Ovary (tissue), 9 donors: ENCODE results near the gene HES5. TPM values are rescaled to one million over a fixed set of nuclear protein-coding genes. Genes with fewer than 3 reads are reported as not detected.

Experiments
- DNase-seq, 5 donors: peaks; one replicate each; pipeline ENCODE4 v3.0.0-alpha.2; 2019 to 2020
- H3K27ac ChIP-seq, 2 donors: fragments of 200-600 bp; one replicate each; pipeline versions ENCODE4 v1.5.1 to v1.8.0; 2019 to 2022
- H3K27me3 ChIP-seq: fragments of 200-600 bp; one replicate; pipeline ENCODE4 v1.8.0; 2022
- H3K36me3 ChIP-seq: fragments of 200-600 bp; sonication (generic); one replicate; pipeline ENCODE4 v1.5.1; 2019
- H3K4me1 ChIP-seq: one replicate; pipeline ENCODE4 v1.8.1; 2013; ENCODE audit warnings: mild to moderate bottlenecking, moderate library complexity; ENCODE audit not compliant: insufficient read depth
- H3K4me3 ChIP-seq: fragments of 200-600 bp; sonication (generic); one replicate; pipeline ENCODE4 v1.5.1; 2017
- H3K9me3 ChIP-seq, 2 donors: fragments of 200-600 bp in 1 of 2; sonication (generic) in 1 of 2; one replicate each; pipeline versions ENCODE4 v1.5.1 to v1.8.1; 2013 to 2019; ENCODE audit warnings: mild to moderate bottlenecking in 1 of 2, moderate library complexity in 1 of 2
- EP300 ChIP-seq: sonication (generic); formaldehyde crosslinking; IDR thresholded peaks from one replicate; pipeline ENCODE4 v1.6.1; 2017; ENCODE audit warnings: antibody characterized with exemption
- POLR2A ChIP-seq: fragments of 450-650 bp; IDR thresholded peaks from one replicate; pipeline ENCODE4 v1.6.1; 2017; ENCODE audit warnings: antibody characterized with exemption, mild to moderate bottlenecking, moderate library complexity
- WGBS, 3 donors: extraction: QIAGEN DNeasy Blood & Tissue Kit in 1 of 3; methylation state at CpG; one replicate each; pipeline versions ENCODE4 v1.1.5 to v1.1.7; 2013 to 2017; 5-methylcytosine and 5-hydroxymethylcytosine counted together
- intact Hi-C, 4 donors: fragments of 100-400 bp; cut with DNase I; formaldehyde crosslinking; loops; one replicate each; pipeline versions ENCODE4 v1.11.0 to v1.15.1; 2022 to 2023
- polyA plus RNA-seq, 2 donors: library from polyadenylated mRNA; stranded (reverse); fragments of 200-250 nt in 1 of 2; fragments of 350-450 nt in 1 of 2; fragmentation: Illumina TruSeq in 1 of 2; extraction: RNeasy Lipid Tissue Mini Kit (QIAGEN cat#74804) in 1 of 2; gene quantifications; one replicate each; pipeline ENCODE4 v1.2.3, GENCODE V29; 2013 to 2014
- total RNA-seq, 7 donors: library from RNA; depleted of rRNA in 2 of 7; stranded (reverse); fragments of >200 nt in 2 of 7; fragmentation: NEBNext Ultra II Directional in 3 of 7; extraction: Animal tissue kit (Norgen Biotek cat#: 25700) in 3 of 7; gene quantifications; one replicate each; pipeline versions ENCODE4 v1.1.0 to v1.2.4, GENCODE V29; 2016 to 2023
- TF ChIP-seq, protein P1 (sequence below), 3 donors: fragments of 450-650 bp in 2 of 3; fragments of 200-600 bp in 1 of 3; IDR thresholded peaks; one replicate each; pipeline versions ENCODE4 v1.5.1 to v1.8.0; 2016 to 2022; ENCODE audit warnings: antibody characterized with exemption in 3 of 3, mild to moderate bottlenecking in 1 of 3
- donor health status: DM: no; HTN: no; CAD: no; lungs with moderate emphysema.
- donor health status: DM: no; HTN: no; CAD: no.
- donor health status: Bipolar disorder and iron deficiency.
- donor health status: DM: yes; HTN: yes; CAD: no.
- donor health status: DM: no; HTN: no; CAD: no.
- donor health status: DM: yes; HTN: yes; CAD: no.

Gene HES5
- total and polyA plus RNA-seq, 9 donors = 0.13 to 0.53 (median 0.31) TPM; not detected in 4

DNA sequence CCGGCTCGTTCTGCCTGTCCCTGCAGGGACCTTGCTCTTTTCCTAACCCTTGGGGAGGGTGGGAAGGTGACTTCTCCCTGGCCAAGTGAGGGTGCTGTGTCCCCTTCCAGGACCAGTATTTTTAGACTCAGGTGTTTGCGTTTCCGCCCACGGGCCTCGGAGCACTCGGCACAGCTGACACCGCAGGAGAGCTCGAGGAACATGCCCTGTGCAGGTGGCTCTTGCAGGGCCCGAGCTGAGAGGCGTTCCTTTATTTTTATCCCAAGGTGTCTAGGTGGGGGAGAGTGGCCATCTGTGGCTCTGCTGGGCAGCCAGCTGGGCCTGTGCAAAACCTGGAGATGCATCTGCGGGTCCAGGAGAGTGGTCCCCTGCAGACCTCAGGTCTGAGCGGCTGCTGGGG lies 38.0 kb downstream of the HES5 start:
- Histone ChIP-seq H3K36me3 (no peaks in the 10 kb centered on the region), H3K27ac (no peak overlapping the region), H3K4me1 (no peaks in the 10 kb centered on the region), H3K27me3 (no peaks in the 10 kb centered on the region), H3K4me3 (no peak overlapping the region), H3K9me3 (peaks cover 0 to 3% of the 10 kb centered on the region in 2 donors)
- intact Hi-C loops = no loop called here
- TF ChIP-seq POLR2A = no peak
- TF ChIP-seq EP300 = no peak
- TF ChIP-seq, protein P1, sequence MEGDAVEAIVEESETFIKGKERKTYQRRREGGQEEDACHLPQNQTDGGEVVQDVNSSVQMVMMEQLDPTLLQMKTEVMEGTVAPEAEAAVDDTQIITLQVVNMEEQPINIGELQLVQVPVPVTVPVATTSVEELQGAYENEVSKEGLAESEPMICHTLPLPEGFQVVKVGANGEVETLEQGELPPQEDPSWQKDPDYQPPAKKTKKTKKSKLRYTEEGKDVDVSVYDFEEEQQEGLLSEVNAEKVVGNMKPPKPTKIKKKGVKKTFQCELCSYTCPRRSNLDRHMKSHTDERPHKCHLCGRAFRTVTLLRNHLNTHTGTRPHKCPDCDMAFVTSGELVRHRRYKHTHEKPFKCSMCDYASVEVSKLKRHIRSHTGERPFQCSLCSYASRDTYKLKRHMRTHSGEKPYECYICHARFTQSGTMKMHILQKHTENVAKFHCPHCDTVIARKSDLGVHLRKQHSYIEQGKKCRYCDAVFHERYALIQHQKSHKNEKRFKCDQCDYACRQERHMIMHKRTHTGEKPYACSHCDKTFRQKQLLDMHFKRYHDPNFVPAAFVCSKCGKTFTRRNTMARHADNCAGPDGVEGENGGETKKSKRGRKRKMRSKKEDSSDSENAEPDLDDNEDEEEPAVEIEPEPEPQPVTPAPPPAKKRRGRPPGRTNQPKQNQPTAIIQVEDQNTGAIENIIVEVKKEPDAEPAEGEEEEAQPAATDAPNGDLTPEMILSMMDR (IDR thresholded peaks at IDR 0.05) = no peak
- 55 to 64% (median 60%) methylated on average over 13 of the region's 13 CpGs for WGBS, 3 donors
- DNase-seq = no peak

DNA sequence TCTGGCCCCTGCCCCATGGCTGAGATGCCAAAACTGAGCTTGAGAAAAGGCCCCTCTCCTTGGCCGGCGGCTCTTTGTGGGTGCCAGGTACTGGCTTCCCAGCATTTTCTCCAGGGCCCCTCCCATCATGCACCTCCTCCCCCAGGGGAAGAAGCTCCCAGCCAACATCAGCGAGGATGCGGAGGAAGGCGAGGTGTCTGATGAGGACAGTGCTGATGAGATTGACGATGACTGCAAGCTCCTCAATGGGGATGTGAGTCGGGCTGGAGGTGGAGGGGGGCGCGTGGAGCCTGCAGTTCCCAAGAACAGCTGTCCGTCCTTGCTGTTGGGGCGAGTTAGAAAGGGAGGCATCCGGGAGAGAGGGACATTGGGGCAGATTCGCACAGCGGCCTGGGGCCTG lies 40.4 kb downstream of the HES5 start:
- H3K36me3 ChIP-seq = no peaks in the 10 kb centered on the region
- H3K4me3 ChIP-seq = no peak overlapping the region
- H3K9me3 ChIP-seq = peaks cover 0 to 3% of the 10 kb centered on the region in 2 donors
- H3K27ac ChIP-seq = no peak overlapping the region
- TF ChIP-seq POLR2A (no peak), EP300 (no peak)
- TF ChIP-seq, protein P1 (IDR thresholded peaks at IDR 0.05) = no peak
- intact Hi-C loops = no loop called here
- no peaks in the 10 kb centered on the region for H3K27me3 ChIP-seq
- no peaks in the 10 kb centered on the region for H3K4me1 ChIP-seq
- no peak for DNase-seq
- 82 to 92% (median 82%) methylated on average over 14 of the region's 14 CpGs for WGBS, 3 donors

DNA sequence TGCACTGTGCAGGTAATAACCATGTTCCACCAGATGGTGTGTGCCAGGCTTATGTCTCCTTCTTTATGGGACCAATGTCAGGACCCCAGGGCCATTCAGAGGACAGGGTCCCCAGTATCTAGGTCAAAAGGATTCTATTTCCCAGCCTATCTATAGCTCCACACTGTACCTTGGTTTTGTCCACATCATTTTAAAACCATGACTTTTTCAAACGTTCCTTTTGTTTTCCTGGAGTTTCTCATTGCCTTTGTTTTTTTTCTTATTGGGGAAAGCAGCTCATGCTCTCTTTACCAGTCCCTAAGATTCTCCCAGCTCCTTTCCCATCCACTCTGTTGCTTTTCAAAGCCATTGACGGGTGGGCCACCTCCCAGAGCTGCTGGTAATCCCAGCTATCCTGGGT lies 41.4 kb downstream of the HES5 start:
- intact Hi-C loops = no loop called here
- no peaks in the 10 kb centered on the region for H3K36me3 ChIP-seq
- no peaks in the 10 kb centered on the region for H3K4me1 ChIP-seq
- H3K27ac ChIP-seq = no peak overlapping the region
- DNase-seq = no peak
- H3K4me3 ChIP-seq = no peak overlapping the region
- 77 to 88% (median 78%) methylated on average over 2 of the region's 2 CpGs for WGBS, 3 donors
- no peaks in the 10 kb centered on the region for H3K27me3 ChIP-seq
- TF ChIP-seq EP300 (no peak), POLR2A (no peak)
- TF ChIP-seq, protein P1 (IDR thresholded peaks at IDR 0.05) = no peak
- peaks cover 0 to 3% of the 10 kb centered on the region in 2 donors for H3K9me3 ChIP-seq

DNA sequence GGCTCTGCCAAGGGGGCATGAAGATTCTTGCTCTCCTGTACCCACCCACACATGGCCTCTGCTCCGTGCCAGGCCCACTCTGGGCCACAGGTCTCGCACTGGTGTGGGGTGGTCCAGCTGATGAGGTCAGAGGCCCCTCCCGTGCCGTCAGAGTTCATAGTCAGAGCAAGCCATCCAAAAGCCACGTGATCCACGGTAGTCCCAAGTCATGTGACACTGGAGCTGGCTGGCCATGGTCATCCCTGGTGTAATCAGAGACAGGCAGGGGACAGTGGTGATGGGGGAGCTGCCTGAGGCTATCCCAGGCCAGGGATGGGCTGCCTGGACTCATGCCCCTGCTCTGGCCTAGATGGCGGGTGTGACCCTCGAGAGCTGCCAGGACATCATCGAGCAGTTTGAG lies 43.5 kb downstream of the HES5 start:
- no peak for TF ChIP-seq POLR2A
- TF ChIP-seq, protein P1 (IDR thresholded peaks at IDR 0.05) = no peak
- TF ChIP-seq EP300 = no peak
- DNase-seq = no peak
- Histone ChIP-seq H3K27ac (no peak overlapping the region), H3K4me1 (no peaks in the 10 kb centered on the region), H3K9me3 (peaks cover 0 to 3% of the 10 kb centered on the region in 2 donors), H3K4me3 (no peak overlapping the region), H3K27me3 (no peaks in the 10 kb centered on the region), H3K36me3 (no peaks in the 10 kb centered on the region)
- intact Hi-C loops = no loop called here
- 80 to 88% (median 86%) methylated on average over 9 of the region's 9 CpGs for WGBS, 3 donors

DNA sequence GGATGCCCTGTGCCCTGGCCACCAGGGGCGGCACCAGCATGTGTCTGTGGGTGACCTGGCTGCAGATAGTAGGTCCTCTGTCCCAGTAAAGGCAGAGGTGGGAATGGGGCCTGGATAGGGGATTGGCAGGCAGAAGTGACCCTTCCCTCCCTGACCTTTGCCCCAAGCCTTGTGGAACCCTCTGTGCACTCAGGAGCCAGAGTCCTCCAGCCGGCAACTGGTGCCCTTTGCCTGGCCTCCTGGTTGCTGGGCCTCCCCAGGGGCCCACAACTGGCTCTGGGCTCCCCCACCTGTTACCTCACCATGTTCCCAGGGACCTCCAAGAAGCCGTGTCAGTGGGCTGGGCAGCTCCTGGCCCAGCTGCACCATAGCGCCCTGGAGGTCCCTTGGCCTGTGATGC lies 44.0 kb downstream of the HES5 start:
- no peaks in the 10 kb centered on the region for H3K36me3 ChIP-seq
- intact Hi-C loops = no loop called here

More for the DNA sequence above, 44.0 kb downstream of the HES5 start:
- TF ChIP-seq, protein P1 (IDR thresholded peaks at IDR 0.05) = no peak
- no peak for DNase-seq
- Histone ChIP-seq H3K27me3 (no peaks in the 10 kb centered on the region), H3K27ac (no peak overlapping the region), H3K4me3 (no peak overlapping the region), H3K9me3 (peaks cover 0 to 3% of the 10 kb centered on the region in 2 donors), H3K4me1 (no peaks in the 10 kb centered on the region)
- WGBS, 3 donors = 66 to 77% (median 77%) methylated on average over 4 of the region's 4 CpGs
